GM12801 (cell line): Measurements from ENCODE around the gene UBN2.

Source experiments
- TF ChIP-seq, protein P1 (sequence below): IDR thresholded peaks from one replicate; pipeline ENCODE4 v1.5.1; 2011; ENCODE audit warnings: control low read depth; ENCODE audit not compliant: insufficient read length; ENCODE audit errors: extremely low read depth

UBN2 gene

DNA sequence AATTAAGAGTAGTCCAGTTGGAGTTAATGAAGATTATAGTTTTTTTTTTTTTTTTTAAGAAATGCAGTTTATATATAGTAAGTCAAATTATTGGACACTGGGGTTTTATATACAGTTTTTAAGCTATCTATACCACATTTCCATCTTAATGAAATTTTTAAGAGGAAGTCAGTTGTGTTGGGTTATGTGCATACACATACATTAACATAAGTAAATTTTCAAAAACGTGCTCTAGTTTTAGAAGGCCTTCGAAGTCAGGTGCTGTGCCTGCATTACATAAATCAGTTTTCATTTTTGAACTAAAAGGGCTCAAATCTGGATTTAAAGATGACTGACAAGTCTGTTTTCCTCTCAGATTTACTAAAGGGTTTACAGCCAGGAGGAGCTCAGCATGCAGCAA lies 62.5 kb downstream of the UBN2 start:
- TF ChIP-seq, protein P1, sequence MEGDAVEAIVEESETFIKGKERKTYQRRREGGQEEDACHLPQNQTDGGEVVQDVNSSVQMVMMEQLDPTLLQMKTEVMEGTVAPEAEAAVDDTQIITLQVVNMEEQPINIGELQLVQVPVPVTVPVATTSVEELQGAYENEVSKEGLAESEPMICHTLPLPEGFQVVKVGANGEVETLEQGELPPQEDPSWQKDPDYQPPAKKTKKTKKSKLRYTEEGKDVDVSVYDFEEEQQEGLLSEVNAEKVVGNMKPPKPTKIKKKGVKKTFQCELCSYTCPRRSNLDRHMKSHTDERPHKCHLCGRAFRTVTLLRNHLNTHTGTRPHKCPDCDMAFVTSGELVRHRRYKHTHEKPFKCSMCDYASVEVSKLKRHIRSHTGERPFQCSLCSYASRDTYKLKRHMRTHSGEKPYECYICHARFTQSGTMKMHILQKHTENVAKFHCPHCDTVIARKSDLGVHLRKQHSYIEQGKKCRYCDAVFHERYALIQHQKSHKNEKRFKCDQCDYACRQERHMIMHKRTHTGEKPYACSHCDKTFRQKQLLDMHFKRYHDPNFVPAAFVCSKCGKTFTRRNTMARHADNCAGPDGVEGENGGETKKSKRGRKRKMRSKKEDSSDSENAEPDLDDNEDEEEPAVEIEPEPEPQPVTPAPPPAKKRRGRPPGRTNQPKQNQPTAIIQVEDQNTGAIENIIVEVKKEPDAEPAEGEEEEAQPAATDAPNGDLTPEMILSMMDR = no peak

DNA sequence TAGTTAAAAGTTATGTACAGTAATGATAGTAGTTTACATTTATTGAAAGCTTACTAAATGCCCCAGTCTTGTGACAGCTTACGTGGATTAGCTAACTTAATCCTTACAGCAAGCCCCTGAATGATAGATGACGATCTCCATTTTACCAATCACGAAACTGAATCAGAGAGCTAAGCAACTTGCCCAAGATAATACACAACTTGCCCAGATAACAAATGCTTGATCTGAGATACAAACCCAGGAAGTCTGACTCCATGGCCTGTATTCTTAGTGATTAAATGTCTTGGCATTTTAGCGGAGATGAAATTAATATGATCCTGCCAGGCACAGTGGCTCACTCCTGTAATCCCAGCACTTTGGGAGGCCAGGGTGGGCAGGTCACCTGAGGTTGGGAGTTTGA lies 63.2 kb downstream of the UBN2 start:
- TF ChIP-seq, protein P1 = no peak

DNA sequence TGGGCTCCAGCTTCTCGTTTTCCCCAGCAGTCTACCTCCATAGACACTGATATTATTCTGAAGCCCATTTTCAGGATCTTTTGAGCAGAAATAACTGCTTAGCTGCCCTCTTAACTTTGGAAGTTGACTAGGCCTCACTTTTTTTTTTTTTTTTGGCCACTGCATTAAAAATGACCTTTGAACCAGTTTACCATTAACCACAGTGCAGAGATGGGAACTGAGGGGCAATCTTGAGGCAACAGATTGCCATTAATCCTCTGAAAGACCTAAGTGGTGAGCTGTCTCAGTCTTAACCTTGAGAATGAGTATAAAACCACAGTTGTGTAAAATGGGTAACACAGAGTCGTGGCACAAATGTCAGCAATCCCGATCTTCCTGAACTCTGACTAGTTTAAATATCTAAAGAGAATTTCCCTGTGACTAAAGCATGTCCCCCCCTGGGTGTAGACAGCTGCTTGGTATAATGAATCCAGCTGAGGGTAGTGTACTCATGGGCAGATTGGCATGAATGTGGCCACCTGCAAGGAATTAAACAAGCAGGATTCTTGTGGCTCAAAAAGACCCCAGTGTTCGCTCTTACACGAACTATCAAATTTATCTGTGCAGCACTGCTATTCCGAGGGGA lies 64.0 kb downstream of the UBN2 start:
- TF ChIP-seq, protein P1 = no peak

DNA sequence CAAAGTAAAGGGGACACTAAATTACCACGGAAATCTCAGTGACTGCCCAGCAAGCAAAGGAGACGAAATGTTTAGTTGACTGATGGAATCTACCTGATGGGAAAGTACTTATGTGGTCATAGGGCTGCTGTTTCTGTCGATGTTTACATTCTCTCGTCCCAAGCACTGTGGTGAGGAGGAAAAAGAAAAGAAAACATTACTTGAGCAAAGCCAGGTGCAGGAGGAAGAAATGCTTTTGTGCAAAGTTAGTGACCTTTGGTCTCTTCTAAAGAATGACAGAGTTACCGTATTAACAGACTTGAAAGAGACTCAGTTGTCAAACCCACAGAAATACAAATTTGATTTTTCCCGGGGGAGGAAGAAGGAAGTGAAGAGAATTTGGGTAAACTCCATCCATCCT lies 66.8 kb downstream of the UBN2 start:
- TF ChIP-seq, protein P1 = no peak

DNA sequence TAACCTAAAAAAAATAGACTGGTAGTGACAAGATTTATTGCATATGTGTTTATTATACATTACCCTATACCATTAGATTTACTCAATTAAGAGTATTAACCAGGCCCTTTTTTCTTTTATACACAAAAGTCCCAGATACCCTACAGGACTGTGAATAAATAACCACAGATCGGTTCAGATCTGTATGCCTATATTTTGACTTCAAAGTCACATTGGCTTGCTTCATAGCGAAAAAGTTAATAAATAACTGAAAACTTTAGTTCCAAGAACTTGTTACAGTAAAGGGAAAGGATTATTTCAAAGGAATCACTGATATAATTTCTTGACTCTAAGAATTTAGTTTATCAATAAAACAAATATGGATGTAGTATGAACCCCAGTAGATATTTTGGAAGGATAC lies 68.3 kb downstream of the UBN2 start:
- TF ChIP-seq, protein P1 = no peak

DNA sequence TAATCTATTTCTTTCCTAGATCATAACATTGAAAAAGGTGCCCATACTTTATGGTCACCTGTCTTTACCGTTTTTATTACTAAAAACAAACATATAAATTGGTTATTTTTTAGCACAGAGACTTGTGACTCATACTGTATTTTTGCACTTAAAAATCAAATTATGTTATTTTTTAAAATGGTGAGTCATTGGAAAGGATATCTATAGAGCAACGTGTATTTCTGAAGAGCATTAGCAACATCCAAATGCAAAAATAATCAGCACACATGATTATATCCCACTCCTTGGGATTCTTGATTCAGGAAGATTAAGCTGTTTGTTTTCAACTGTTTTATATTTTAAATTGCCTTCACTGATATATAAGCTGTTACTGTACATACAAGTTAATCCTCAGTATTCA lies 69.4 kb downstream of the UBN2 start:
- TF ChIP-seq, protein P1 = no peak

DNA sequence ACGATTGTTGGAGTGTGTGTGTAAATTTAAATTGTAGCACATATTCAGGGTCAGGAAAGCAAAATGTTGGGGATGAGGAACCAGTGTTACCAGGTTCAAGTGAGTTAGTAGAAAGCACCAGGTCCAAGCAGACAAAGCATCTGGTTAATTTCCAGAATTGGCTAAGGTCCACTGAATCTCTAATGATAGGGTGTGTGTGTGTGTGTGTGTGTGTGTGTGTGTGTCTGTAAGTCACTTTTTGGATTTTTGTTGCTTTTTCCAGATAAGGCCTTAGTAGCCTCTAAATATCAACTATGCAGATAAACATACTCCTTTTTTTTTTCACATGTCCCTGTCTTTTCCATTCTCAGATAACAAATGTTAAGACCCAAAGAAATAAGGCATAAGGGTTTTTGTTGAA lies 73.5 kb downstream of the UBN2 start:
- TF ChIP-seq, protein P1 = no peak

DNA sequence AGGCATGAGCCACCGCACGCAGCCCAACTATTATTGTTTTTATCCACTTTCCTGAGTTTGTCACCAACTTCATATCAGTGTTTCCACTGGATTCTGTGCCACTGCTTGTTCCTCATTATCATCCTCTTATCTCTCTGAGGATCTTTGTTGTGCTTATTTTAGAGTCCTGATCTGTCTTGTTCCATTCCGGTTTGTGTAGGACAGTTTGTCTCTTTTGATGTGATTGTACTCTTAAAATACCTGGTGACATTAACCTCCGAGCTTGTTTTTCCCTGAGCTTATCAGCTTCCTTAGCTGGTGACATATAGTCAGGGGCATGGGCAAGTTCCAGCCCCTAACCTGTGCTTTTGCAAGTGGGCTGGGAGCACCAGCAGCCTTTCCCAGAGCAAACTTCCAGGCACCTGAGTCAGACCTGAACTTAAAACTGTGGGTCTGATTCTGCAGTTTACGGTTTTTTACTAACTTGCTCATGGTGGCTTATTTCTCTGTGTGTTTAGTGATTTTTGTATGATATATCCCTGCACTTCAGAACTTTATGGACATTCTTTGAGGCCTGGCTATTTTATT lies 87.0 kb downstream of the UBN2 start:
- TF ChIP-seq, protein P1 = no peak
